ENCODE data around the gene LSM12.
A peak's percentile ranks its signal among the peaks of the same experiment; 100 is the strongest.

LSM12 gene

GRCh38 chr17:44070455-44071197, 4.2 kb upstream of the LSM12 start, which contains the start of gene G6PC3:
G6PC3 (plus strand) TSS chr17:44070735; CDS start chr17:44070966, 231 bp downstream.
- TF ChIP-seq, protein P1, sequence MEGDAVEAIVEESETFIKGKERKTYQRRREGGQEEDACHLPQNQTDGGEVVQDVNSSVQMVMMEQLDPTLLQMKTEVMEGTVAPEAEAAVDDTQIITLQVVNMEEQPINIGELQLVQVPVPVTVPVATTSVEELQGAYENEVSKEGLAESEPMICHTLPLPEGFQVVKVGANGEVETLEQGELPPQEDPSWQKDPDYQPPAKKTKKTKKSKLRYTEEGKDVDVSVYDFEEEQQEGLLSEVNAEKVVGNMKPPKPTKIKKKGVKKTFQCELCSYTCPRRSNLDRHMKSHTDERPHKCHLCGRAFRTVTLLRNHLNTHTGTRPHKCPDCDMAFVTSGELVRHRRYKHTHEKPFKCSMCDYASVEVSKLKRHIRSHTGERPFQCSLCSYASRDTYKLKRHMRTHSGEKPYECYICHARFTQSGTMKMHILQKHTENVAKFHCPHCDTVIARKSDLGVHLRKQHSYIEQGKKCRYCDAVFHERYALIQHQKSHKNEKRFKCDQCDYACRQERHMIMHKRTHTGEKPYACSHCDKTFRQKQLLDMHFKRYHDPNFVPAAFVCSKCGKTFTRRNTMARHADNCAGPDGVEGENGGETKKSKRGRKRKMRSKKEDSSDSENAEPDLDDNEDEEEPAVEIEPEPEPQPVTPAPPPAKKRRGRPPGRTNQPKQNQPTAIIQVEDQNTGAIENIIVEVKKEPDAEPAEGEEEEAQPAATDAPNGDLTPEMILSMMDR (IDR thresholded peaks at IDR 0.05; ENCODE audit: low read depth, low read length): no peak
- TF ChIP-seq POLR2A (IDR thresholded peaks at IDR 0.05; ENCODE audit: extremely low read depth, insufficient read length): peak; percentile 77
- TF ChIP-seq MAX (IDR thresholded peaks at IDR 0.05; ENCODE audit: low read depth, low read length): peak; percentile 100
- peak; percentile 100 for TF ChIP-seq MYC (IDR thresholded peaks at IDR 0.05; ENCODE audit: low read depth, low read length)
- peak within 1 kb of the TSS; percentile 84 for H3K4me3 ChIP-seq (ENCODE audit: low read depth, low read length)
- peak; percentile 99 for DNase-seq (ENCODE audit: low read depth)

GRCh38 chr17:44069974-44070454, 3.5 kb upstream of the LSM12 start:
- TF ChIP-seq MAX (IDR thresholded peaks at IDR 0.05; ENCODE audit: low read depth, low read length) (0 out of 2 replicates have a peak, but pooled peaks have one; percentile 13), MYC (IDR thresholded peaks at IDR 0.05; ENCODE audit: low read depth, low read length) (no peak), POLR2A (IDR thresholded peaks at IDR 0.05; ENCODE audit: extremely low read depth, insufficient read length) (peak; percentile 17)
- TF ChIP-seq, protein P1 (IDR thresholded peaks at IDR 0.05; ENCODE audit: low read depth, low read length): no peak
- peak; percentile 74 for DNase-seq (ENCODE audit: low read depth)
- H3K4me3 ChIP-seq (ENCODE audit: low read depth, low read length): peak overlapping the region; percentile 84

- no peak overlapping the region for H3K4me3 ChIP-seq (ENCODE audit: low read depth, low read length)
- TF ChIP-seq MYC (IDR thresholded peaks at IDR 0.05; ENCODE audit: low read depth, low read length): no peak
- TF ChIP-seq, protein P1 (IDR thresholded peaks at IDR 0.05; ENCODE audit: low read depth, low read length): no peak
- no peak for TF ChIP-seq POLR2A (IDR thresholded peaks at IDR 0.05; ENCODE audit: extremely low read depth, insufficient read length)
- no peak for TF ChIP-seq MAX (IDR thresholded peaks at IDR 0.05; ENCODE audit: low read depth, low read length)
- DNase-seq (ENCODE audit: low read depth): no peak
Measured at GRCh38 chr17:44067545-44067940, 1.1 kb upstream of the LSM12 start.

DNA sequence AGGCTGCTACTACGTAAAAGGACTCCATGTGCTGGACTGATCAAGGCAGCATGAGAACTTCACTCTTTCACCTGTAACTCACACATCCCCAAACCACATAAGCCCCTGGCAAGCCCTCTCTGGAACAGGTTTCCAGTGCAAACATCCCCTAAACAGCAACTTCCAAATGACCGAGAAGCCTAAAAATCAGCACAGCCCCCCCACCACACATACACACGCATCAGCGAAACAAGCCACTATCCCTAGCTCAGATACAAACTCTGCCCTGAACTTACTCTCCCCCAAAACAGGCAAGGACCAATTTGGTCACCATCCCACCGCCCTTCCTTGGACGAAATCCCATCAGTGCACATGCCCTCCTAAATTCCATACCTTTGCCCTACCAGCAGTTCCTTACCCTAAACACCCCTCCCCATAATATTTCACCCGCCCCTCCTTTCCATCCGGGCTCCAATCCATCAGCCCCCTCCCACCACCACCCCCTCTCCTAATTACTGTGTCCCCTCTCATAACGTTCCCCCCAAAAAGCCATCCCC, 735 bp downstream of the LSM12 start:
- H3K4me3 ChIP-seq (ENCODE audit: low read depth, low read length): peak overlapping the region; percentile 82
- TF ChIP-seq POLR2A (IDR thresholded peaks at IDR 0.05; ENCODE audit: extremely low read depth, insufficient read length) (no peak), MYC (IDR thresholded peaks at IDR 0.05; ENCODE audit: low read depth, low read length) (no peak), MAX (IDR thresholded peaks at IDR 0.05; ENCODE audit: low read depth, low read length) (no peak)
- TF ChIP-seq, protein P1 (IDR thresholded peaks at IDR 0.05; ENCODE audit: low read depth, low read length): no peak
- no peak for DNase-seq (ENCODE audit: low read depth)

GRCh38 chr17:44063704-44064639, 2.5 kb downstream of the LSM12 start:
- TF ChIP-seq POLR2A (IDR thresholded peaks at IDR 0.05; ENCODE audit: extremely low read depth, insufficient read length) (no peak), MAX (IDR thresholded peaks at IDR 0.05; ENCODE audit: low read depth, low read length) (no peak), MYC (IDR thresholded peaks at IDR 0.05; ENCODE audit: low read depth, low read length) (no peak)
- TF ChIP-seq, protein P1 (IDR thresholded peaks at IDR 0.05; ENCODE audit: low read depth, low read length): no peak
- peak overlapping the region; percentile 12 for H3K4me3 ChIP-seq (ENCODE audit: low read depth, low read length)
- no peak for DNase-seq (ENCODE audit: low read depth)
